Kasumi-1 (cell line): Measurements from ENCODE around the gene SHB.
A peak's percentile ranks its signal among the peaks of the same experiment; 100 is the strongest.
"Not testable (repeated sequence)": the region's sequence is repeated elsewhere in the genome, so short reads cannot be mapped to it uniquely, and the experiment has no call there.

Experiments used
- DNase-seq, 2 experiments: peaks; one replicate each; lab custom pipeline; 2025; lab: John Stamatoyannopoulos, UW

SHB gene

DNA sequence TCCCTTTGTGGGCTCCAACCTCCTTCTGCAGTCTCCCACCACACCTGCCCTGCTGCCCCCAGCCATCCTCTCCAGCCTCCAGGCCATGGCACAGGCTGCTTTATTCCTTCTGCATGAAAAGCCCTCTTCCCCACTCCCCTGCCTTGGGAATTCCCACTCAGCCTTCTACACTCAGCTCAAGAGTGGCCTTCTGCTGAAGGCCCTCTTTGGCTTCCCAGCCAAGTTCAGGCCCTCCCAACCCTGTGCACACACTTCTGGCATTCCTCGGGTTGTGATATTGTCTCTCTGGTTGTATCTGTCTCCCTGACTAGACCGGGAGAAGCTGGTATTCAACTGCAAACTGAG lies 5.7 kb downstream of the SHB start:
- DNase-seq = no peak

DNA sequence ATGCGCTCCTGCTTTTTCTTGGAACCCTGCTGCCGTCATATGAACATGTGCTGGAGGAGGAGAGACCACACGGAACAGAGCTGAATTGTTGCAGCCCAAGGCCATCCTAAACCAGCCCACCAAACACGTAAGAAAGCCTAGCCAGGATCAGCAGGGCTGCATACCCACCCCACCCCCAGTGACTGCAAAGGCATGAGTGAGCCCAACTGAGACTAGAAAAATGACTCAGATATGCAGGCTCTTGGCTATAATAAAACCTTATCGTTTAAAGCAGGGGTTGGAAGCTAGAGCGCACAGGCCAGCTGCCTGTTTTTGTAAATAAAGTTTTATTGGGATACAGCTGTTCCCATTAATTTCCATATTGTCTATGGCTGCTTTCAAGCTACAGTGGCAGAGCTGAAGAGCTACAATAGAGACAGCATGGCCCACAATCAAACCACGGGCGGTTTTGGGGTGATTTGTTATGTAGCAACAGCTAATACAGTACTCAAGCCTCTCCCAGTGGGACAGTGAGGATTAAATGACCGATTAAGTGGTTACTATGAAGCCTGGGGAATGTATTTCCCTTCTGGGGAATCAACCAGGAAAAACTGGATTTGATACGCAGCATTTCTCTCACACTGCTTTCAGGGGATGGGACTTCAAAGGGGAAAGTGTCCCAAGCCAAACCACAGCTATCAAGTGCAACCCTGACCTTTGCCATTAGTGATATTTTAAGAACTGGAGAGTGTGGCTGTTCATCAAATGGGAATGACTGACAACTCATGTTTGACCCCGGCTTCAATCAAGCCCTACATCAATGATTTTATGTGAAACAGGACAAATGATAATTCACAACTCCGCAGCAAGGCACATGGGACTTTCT lies 6.3 kb downstream of the SHB start:
- no peak for DNase-seq

DNA sequence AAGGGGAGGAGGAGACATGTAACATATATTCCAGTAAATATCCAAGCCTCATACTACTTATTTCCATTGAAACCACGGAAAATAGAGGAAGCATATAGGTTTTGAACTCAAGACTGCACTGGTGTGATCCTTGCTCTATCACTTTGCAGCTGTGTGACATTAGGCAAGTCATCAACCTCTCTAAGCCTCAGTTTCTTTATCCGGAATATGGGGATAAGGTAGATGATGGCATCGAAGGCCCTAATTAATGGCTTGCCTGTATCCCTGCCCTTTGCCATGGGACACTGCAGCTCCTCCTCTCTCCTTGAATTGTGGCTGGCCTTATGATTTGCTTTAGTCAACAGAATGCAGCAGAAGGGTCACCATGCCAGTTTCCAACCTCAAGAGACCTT lies 6.9 kb downstream of the SHB start:
- DNase-seq = no peak

DNA sequence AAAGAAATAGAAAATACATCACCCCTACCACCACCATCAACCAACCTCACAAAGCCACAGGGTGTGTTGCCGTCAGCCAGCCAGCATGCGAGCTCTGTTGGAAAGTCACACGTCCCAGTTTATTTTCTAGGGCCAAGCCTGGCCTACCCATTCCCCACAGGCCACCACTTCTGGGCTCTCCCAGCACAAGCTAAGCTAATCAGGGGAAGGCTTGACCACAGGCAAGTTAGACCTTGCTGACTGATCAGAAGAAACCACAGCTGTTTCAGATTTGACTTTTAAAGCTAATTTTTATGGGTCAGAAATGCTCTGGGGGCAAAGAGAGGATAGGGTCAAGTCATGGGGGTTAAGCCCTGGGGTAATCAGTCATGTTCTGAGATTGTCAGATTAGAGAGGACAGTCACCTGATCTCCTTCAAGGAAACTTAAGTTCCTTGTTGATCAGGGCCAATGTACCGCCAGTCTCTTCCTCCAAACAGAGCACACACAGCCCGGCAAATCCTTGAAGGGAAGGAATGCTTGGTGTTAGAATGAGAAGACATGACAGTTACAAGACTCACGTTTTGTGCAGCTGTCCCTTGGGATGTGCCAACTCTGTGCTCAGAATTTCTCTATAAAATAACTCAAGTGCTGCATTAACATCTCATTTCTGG lies 7.6 kb downstream of the SHB start:
- DNase-seq = no peak

DNA sequence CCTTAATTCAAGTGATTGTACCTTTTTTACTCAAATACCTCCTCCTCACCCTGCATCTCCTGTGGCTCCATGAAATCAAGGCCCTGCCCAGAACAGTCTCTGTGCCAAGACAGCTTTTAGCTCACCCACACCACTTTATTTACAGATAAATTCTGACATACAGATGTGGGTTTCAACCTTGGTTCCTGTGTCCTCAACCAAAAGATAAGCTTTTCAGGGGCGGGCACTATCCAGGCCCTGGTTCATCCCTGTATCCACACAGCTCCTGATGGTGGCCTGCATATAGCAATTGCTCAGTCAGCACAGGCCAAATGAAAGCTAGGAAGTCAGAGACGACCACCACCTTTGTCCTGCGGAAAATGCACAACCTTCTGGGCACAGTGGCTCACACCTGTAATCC lies 8.3 kb downstream of the SHB start:
- DNase-seq = no peak

DNA sequence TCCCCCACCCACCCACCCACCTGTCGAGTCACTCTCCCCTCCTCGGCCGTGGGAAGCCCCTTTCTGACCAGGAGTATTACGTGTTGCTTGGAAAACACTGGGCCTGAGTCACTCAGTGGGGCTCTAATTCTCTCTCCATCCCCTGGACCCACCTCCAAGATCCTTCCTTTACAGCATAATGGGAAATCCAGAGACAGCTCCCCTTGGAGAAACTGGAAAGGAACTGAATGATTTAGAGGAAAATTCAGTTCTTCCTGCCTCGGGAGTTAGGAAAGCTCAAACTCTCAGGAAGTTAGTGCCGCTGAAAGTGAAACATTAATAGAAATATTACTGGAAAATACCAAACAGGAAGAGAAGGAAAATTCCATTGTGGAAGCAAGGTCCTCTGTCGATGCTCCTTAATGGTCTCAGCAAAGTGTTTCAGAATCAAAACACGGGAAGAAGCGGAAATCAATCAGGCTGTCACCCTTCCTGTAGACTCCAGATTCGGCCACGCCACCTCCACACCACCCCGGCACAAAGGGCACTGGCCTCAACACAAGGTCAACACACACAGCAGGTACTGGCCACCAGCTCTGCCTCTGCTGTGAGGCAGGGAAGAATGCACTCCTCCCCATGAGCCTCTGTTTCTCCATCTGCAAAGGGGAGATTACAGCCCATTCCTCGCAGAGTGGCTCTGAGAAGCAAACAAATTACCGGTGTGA lies 9.6 kb downstream of the SHB start:
- no peak for DNase-seq

DNA sequence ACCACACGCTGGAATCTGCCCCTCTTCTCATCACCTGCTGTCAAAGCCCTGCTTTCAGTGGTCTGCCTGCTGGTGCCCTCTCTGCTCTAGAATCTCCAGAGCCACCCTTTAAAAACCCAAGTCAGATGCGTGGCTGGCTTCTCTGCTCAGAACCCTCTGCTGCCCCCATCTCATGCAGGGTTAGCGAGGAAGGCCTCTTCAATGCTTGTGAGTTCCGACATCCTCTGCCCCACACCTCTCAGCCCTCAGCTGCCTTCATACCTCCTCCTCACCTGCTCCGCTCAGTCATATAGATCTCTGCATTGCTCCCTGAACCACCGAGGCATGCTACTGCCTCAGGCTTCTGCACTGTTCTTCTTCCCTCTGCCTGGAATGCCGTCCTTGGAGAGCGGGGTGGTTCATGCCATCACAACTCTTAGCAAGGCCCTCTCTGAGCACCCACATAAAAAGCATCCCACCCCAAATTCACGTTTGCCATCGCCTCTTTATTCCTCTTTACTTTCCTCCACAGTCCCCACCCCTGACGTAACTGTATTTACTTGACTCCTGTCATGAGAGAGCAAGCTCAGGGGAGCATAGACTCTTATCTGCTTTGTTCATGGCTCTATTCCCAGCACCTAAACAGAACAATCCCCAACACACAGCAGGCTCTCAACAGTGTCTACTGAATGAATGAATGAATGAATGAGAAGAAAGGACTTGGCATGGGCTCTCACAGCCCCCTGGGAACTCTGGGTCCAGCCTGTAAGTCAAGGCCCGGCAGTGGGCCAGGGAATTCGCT lies 10.4 kb downstream of the SHB start:
- DNase-seq = no peak

DNA sequence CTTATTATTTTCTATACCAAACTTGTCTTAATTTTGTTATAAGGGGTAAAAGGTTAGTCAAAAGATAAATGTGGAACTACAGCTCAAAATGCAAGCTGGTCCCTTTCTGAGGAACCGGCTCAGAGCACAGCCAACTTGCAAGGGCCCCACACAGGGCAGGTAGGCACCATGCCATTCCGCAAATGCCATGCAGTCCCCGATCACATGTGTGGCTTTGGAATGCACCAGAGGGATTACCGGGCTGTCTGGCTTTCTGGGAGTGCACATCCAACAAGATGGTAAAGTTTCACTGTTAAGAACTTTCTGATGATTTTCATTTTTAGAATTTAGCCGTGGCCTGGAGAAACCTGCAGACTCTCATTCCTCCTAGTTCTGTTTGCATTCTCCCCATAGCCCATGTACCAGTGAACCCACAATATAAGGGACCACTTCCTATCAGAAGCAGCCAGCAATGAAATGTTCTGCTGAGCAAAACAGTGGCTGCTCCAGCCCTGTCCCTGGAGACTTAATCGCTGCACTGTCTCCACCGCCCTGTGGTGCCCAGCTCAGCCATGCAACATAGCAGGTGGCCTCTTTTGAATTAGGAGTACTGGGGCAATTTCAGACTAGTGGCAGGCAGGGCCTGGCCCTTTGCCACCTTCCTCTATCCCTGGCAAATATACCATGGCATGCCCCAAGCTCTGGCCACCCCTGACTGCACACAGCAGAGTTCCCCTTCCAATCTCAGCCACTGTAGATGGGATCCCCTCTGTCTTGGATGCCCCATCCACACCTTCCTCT lies 11.4 kb downstream of the SHB start:
- DNase-seq = no peak

DNA sequence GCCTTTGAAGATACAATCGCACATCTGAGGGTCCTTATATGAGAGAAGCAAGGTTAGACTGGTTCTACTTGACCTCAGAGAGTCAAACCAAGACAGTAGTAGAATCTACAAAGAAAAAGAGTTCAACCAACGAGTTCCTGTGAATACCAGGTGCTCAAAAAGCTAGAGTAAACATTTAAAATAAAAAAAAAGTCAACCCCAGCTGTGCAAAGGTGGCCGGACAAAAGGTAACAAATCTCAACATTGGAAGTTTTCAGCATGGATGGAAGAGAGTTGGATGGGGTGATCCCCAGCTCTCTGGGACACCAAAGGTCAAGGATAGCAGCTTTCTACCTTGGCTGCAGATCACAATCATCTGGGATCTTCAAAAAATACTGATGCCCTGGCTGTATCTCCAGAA lies 14.4 kb downstream of the SHB start:
- no peak for DNase-seq

DNA sequence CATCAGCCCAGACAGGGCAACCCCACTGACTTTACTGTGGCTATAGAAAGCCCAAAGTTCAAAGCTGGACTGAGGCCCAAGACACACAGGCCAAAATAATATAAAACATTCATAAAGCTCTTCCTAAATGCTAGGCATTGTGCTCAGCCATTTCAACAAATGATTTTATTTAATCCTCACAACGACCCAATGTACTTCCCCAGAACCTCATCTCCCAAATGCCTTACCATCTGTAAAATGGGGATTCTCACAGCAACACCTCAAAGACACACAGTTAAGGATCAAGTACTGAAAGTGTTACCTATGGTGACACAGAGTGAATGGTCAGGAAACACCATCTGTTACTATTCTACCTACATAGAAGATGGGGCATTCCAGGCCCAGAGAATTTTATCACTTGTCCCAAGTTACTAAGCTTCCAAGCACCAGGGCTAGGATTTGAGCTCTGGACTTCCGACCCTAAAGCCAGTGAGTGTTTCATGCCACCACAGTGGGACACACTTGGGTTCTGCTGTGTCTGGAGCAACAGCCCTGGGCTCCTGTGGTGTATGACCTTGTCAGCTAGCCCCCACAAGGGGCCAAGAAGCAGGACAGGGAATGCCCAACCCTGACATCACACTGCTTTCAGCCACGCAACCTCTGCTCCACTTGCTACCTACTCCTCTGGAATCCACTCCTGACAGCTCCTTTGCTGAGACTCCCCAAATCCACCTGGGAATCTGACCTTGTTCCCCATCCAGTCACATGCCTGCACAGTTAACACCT lies 15.1 kb downstream of the SHB start:
- DNase-seq = no peak

DNA sequence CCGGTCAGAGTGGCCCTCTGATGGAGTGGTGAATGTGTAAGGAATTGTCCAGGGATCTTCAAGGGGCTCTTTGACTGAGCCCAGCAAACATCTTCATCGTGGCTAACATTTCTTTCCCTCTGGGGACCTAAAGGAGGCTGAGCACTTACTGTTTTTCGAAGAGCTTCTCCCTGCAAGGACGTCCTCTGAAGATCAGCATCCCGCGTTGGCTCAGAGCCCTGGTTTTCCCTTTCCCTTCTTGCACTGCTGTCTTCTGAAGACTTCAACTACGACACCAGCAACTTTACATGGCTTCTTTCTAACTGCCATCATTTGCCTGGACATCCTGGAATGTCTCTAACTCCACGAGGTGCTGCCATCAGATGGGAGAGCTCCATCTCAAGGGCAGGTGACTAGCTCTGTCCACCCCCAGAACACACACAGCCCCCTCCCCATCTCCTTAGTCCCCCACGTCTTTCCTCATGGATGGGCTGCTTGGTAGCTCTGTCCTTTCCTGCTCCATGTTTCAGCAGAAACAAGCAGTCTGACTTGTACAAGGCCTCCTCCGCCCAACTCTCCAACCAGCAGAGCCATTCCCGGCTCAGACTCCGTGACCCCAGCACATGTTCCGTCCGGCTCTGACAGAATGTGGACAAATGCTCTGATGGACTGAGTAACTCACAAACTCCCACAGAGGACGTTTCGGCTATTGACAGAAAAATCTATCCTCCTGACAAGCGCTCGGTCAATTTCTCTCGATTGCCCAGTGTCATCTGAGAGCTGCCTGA lies 17.1 kb downstream of the SHB start:
- DNase-seq = no peak

DNA sequence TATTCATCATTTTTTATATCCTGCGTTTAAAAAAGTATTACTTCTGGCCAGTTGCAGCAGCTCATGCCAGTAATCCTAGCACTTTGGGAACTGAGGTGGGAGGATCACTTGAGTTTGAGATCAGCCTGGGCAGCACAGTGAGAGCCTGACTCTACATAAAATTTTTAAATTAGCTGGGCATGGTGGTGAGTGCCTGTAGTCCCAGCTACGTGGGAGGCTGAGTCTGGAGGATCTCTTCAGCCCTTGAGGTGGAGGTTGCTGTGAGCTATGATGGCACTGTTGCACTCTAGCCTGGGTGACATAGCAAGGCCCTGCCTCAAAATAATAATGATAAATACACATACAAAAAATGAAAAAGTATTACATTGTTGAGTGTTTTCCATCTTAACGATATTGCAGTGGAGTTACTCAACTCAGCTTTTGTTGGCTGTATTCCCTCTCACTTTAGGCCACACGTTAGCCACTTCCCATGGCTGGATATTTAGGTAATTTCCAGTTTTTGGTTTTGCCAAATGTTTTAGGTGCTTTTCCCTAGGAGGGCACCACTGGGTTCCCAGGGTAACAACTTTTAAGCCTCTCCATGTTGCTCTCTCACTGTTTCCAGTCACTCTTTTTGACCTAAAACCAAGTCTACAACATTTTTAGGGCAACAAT lies 20.6 kb downstream of the SHB start:
- no peak for DNase-seq

DNA sequence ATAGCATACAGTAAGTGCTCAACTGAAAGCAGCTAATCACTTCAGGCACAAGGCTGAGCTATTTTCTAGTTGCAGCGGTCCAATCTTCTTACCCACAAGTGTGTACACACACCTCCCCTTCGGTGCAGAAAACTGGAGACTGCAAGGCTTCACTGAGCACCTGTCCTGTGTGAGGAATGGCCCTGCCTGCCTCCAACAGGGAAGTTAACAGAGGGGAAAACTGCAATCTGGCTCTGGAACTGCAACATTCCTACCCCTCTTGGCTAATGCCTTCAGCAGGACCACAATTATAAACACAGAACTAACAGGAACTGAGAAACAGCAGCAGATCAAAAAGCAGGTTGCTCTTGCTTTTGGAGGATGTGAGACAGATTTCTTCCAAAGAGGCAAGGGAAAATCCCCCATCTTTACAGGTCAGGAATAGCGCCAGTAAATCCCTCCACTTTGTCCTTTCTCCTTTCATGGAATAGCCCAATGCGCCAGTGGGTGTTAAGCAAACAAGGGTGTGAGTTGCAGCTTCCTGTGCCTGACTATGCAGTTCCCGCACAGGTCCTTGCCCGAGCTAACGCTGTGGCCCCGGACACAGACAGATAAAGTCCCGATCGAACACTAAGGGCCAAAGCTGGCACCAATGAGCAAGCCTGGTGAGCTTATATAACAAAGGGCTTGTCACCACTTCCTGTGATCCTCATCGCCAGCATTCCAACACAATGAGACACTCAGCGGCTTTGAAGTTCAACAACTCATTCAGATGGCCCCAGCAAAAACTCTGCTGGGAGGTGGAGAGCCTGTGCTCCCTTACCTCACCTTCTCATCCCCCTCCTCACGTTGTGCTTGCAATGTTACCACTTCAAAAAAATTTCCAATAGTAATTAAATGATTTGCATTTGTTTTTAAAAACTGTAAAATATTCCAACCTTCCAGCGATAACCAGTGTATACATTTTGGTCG lies 21.5 kb downstream of the SHB start:
- peak; percentile 16 to 39 for DNase-seq

DNA sequence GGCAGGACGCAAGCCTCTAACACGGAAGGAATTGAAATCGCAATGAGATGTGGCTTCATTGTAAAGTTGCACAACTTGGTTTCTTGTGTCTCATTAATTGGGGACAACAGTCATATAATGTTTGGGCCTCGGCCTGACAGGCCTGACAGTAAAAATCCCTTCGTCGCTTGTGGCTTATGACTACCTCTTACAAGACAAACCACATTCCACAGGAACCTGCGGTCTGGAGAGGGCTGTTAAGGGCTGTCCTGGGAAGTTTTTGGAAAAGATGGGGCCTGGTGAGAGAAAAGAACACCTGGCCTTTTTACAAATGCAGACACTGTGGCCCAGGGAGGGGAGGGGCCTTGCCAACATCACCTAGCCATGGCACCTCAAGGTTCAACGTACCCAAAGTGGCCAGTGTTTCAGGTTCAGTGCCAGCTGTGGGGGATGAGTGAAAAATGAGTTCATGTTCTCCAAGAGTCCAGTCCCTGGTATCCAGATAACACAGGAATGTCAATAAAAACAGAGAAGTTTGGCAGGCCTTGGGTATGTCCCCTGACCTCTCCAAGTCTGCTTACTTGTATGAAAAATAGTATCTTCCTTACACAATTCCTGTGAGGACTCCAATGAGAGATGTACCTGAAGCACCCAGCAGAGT lies 22.2 kb downstream of the SHB start:
- no peak for DNase-seq

DNA sequence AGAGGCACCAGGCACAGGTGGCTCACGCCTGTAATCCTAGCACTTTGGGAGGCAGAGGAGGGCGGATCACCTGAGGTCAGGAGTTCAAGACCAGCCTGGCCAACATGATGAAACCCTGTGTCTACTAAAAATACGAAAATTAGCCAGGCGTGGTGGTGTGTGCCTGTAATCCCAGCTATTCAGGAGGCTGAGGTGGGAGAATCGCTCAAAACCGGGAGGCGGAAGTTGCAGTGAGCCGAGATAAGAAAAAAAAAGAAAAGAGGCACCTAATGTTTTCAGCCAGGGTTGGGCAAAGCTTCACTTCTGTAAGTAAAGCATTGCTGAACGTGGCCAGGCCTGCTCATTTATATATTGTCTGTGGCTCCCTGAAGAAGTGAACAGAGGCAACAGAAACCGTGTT lies 23.1 kb downstream of the SHB start:
- DNase-seq = not testable (repeated sequence)

DNA sequence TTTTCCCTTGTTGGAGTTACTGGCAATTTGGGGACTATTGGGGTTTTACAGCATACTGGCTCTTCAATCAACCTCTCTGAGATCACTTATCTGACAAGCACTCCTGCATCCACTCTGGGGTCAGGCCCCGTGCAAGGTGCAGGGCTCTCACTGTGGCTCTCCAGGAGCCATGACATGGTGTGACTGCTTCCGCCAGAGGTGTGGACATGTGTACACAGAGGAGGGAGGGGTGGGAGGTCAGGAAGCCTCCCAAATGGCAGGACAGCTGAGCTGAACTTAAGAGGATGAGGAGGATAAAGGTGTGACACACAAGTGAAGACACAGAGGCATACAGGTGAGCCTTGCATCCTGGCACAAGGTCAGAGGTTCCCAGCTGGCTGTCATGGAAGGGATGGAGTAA lies 24.3 kb downstream of the SHB start:
- no peak for DNase-seq

DNA sequence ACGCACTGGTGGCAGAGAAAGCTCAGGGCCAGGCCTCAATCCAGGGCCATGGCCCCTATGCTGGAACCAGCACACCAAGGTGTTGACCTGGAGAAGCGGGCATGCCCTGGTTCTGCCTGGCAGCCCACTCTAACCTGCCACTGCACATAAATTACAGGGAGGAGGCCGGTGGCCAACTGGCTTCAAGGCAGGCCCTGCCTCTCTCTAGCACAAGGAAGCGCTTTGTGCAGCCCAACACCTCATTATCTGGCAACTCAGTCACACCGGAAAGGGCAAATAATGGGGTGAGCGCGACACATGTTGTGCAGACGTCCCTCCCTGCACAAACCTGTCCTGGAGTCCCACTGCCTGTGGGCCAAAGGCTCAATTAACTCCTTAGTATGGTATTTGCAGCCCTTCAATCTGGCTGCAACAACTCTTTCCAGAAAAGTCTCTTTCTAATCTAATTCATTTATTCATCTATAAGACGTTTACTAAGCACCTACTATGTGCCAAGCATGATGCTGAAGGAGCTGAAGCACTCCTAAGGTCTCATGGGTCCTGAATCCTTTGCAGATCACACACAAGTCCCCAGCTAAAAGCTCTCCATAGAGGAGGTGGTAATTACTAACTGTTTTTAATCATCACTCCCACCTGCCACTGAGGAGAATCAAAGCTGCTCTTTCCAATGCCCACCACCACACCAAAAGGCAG lies 24.9 kb downstream of the SHB start:
- DNase-seq = no peak
